ENCODE measurements around the gene NEK4.

DNA sequence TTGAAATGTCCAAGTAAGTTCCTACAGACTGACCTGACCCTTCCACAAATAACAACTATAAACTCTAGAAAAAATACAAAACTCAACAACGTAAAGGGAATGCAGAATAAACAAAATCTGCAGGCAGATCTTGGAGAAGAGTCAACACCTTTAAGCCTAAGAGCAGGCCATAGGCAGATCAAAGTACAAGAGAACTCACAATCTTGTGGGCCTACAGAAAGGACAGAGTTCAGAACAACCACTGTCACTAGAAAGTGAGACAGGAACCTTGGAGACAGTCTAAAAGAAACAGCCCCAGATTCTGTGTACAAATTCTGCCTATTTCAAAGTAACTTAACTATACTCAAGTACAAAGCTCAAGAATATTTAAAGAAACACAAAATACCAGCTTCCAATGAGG lies 31.0 kb downstream of the NEK4 start:
- TF ChIP-seq, protein P1, sequence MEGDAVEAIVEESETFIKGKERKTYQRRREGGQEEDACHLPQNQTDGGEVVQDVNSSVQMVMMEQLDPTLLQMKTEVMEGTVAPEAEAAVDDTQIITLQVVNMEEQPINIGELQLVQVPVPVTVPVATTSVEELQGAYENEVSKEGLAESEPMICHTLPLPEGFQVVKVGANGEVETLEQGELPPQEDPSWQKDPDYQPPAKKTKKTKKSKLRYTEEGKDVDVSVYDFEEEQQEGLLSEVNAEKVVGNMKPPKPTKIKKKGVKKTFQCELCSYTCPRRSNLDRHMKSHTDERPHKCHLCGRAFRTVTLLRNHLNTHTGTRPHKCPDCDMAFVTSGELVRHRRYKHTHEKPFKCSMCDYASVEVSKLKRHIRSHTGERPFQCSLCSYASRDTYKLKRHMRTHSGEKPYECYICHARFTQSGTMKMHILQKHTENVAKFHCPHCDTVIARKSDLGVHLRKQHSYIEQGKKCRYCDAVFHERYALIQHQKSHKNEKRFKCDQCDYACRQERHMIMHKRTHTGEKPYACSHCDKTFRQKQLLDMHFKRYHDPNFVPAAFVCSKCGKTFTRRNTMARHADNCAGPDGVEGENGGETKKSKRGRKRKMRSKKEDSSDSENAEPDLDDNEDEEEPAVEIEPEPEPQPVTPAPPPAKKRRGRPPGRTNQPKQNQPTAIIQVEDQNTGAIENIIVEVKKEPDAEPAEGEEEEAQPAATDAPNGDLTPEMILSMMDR (conservative IDR thresholded peaks at IDR 0.05; ENCODE audit: low read depth, low read length), result no peak
- no peak for TF ChIP-seq EZH2 (IDR thresholded peaks at IDR 0.05; ENCODE audit: borderline replicate concordance, low read depth, low read length, poor library complexity, severe bottlenecking)
